ENCODE results near the gene KCNQ1OT1.

The KCNQ1OT1 gene

GRCh38 chr11:2685566-2686359, 14.0 kb downstream of the KCNQ1OT1 start:
- DNase-seq, result no peak

DNA sequence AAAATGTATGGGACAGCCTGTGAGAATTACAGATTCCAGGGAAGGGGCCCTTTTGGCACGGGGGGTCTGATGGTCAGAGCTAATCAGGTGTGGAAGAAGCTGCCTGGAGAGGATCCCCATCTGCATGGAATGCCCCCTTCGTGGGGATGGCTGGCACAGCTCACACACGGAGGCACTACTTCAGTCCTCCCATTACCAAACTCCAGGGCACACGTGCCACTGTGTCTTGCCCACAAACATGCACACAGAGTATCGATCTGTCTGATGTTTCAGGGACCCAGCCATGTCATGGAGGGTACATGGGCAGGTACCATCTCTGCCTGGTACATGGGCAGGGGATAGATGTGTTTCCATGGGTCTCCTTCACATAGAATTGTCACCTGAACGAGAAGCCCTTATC, 14.7 kb downstream of the KCNQ1OT1 start:
- DNase-seq, result no peak

DNA sequence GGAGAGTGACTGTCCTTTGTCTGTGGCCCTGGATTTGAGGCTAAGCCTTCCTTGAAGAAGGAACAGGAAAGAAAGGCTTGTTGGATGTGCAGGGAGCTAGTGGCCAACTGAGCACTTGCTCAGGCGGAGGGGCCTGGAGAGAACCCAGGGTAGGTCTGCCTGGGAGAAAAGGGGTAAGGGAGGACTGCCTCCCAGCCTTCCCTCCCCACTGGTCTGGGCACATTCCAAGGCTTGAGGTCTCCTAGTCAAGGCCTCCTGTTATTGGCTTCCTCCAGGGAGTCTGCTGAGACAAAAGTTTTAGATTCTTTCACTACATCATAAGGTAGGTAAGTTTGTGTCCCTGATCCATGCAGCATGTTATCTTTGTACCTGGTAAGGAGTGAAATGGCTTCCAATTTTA, 15.2 kb downstream of the KCNQ1OT1 start:
- DNase-seq, result no peak

GRCh38 chr11:2683806-2684205, 16.0 kb downstream of the KCNQ1OT1 start:
- DNase-seq, result no peak

DNA sequence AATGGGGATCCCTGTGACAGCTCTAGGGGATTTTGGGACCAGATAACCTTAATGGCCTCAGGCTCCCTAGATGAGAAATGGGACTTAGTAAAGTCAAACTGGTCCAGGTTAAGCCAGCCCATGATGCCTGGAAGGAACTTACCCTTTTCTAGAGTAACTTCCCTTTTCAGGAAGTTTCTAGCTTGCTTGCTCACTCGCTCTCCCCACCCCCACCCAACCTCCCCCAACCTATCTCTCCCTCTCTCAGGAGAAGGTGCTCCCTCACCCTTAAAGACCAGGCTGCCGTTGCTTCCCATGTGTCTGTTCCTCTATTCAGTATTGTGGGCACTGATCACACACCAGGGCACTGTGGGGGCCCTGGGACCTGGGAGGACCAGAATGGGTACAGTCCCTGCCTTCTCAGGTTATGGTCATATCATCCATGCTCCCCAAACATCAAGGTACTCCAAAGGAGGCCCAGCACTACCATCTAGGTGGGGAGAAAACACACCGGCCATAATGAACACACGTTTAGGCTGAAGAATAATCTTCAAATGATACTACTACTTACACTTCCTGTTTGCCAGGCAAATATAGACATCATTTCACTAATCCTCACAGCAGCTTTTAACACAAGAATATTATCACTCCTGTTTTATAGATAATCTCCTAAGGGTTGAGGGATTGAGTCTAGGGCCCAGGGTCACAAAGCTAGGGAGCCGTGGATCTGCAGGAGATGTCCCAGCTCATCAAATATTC, 18.2 kb downstream of the KCNQ1OT1 start:
- no peak for DNase-seq

GRCh38 chr11:2679011-2679676, 20.6 kb downstream of the KCNQ1OT1 start:
- DNase-seq, result no peak

DNA sequence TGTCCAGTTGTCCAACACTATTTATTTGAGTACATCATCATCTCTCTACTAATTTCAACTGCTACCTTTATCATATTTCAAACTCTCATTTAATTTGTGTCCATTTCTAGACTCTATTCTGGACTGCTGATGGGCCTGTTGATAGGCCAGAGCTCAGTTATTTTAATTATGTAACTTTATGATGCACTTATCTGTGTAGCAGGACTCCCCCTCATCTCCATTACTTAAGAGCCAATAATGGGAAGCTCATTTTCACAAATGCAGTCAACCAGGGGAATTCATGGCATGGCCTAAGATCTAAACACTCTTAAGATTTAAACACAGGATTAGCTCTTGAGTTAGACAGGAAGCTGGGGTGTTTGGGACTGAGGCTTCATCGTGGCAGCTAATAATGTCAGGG, 21.4 kb downstream of the KCNQ1OT1 start:
- no peak for DNase-seq

DNA sequence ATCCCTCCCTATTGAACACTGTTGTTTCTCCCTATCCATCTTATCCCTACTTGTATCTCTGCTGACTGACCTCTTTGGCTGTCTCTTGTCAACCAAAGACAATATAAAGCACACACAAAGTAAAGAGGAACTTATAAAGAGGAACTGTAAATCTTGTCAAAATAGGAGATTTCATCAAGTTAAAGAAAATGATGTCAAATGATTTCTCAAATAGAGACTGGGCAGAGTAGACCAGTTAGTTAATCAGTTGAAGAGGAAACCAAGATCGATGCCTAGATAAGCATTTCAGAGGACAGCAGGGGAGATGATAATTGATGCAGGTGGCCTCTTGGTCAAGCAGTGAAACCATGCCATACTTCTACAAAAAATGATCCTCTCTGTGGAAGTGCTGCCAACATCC, 22.7 kb downstream of the KCNQ1OT1 start:
- DNase-seq, result no peak

- DNase-seq, result no peak
Measured at GRCh38 chr11:2675540-2675939, 24.3 kb downstream of the KCNQ1OT1 start.

DNA sequence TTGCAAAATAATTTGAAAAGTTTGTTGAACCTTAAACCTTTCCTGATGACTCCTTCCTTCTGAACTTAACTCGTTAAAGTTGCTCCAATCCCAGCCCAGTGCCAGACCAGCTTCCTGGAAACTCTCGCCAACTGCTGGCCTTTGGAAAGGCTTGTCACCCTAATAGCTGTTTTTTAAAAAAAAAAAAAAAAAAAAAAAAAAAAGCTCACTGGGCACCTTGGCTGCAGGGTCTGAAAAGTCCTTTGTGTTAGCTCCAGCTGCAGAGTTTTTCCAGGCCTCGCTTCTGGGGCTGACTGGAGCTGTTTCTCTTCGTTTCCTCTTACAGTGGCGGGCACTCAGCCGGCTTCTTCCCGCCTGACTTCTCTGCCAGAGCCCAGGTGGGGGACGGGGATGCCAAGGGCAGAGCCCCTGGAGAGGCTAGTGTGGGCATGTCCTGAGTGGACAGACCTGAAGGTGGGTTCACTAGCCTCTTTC, 25.1 kb downstream of the KCNQ1OT1 start:
- no peak for DNase-seq

GRCh38 chr11:2673871-2674471, 25.8 kb downstream of the KCNQ1OT1 start:
- no peak for DNase-seq

GRCh38 chr11:2673250-2673610, 26.6 kb downstream of the KCNQ1OT1 start:
- no peak for DNase-seq

DNA sequence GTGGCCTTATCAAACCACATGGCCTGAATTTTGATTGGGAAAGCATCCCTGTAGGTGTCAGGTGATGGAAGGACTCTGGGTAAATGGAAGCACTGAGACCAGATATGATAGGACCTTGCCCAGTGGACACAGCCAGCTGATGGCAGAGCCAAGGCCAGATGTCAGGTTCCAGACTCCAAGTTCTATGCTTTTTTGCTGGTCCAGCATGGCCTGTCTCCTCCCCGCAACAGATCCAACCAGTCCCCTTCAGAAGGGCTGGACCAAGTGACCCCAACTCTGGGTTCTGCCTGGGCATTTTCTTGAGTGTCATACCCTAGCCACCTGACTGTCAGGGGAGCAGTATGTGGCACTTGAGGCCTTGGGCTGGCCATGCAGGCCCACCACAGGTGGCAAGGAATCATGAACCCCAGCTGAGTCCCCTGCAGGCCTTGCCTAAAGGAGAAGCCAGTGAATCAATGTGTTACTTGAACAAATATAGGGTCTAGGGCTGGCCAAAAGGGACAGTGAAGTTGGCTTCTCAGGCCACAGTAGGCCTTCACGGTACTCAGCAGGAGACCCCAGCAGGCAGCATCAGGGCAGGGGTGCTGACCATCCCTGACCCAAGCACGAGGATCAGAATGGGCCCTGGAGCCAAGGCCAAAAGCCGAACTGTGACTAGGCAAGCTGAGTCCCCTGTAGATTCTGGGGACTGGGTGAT, 27.1 kb downstream of the KCNQ1OT1 start:
- no peak for DNase-seq

DNA sequence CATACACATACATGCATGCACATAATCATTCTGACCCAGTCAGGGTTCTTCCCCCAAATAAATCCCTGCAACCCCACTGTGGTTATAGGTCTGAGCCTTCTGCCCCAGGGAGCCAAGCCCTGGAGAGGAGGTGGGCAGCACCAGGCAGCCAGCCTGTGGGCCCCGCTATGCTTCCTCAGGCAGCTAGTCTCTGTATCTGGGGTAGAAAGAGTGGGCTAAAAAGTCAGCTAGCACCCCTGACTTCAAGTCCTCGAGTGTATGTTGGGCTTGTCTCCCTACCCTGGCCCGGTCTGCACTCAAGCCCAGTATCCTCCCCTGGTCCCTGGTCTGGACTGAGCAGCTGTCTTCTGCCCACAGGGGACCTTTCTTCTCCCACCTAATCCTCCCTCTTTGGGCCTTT, 28.0 kb downstream of the KCNQ1OT1 start:
- no peak for DNase-seq

- no peak for DNase-seq
Measured at GRCh38 chr11:2670541-2671100, 29.2 kb downstream of the KCNQ1OT1 start.

DNA sequence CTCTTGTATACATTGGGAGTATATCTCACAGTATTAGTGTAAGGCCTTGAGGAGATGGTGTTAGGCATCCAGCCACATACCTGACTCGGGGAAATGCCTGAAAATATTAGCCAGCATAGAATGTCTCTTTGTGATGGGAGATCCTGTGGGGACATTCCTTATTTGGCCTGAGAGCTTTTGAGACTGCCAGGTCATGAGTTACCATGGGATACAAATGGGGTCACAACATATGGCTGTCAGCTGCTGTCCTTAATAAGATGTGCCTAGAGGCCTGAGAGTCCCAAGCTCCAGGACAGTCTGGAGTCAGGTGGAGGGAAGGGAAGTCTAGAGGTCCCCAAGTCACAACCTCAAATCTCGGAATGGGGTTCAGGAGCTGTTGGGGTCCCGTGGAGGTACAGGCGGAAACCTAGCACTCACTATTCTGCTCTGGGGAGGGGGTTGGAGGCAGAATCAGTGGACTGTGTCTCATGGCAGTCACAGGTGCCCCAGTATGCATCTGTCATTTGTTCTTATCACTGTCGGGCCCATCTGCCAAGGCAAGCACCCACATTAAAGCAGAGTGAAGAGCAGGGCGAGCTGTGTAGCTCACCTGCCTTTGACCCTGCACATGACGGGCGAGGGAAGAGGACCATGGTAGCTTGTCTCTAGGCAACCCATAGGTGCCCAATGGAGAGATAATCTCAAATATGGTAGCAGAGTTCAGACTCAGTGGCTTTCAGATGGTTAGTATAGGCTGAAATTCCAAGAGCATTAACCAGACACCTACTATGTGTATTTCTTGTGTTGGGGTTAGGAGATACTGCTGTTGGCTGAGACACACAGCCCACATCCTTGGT, 29.9 kb downstream of the KCNQ1OT1 start:
- DNase-seq, result no peak

GRCh38 chr11:2668876-2669275, 30.9 kb downstream of the KCNQ1OT1 start:
- DNase-seq, result no peak

GRCh38 chr11:2667940-2668339, 31.9 kb downstream of the KCNQ1OT1 start:
- DNase-seq, result no peak

DNA sequence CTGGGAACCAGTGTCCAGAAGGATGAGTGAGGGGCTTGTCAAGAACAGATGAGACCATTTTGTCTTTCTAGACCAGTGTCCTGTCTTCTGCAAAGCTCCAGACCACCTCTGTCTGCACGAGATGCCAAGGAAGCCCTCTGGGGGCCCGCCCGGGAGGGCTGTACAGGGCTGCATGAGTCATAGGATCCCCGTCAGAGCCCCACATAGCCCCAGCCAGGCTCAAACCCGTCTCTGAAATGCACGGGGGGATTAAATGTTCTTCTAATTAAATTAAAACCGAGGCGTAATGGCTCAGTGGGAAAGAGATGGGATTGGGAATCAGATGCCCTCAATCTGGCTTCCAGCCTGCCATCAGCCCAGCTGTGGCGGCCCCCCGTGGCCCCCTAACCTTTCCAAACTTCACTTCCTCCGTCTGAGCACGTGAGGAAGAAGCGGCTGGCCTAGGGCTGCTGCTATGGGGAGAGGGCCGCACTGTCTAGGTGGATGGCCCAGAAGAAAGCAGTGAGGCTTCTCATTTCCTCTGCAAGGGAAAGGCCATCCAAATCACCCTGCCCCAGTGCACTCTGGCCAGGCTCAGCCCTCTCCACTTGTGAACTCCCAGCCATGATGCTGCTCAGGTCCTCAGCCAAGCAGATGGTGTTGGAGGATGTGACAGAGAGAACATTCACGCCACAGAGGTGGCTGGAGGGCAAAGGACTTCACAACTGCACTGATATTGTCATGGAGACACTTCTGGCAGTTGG, 32.8 kb downstream of the KCNQ1OT1 start:
- no peak for DNase-seq

DNA sequence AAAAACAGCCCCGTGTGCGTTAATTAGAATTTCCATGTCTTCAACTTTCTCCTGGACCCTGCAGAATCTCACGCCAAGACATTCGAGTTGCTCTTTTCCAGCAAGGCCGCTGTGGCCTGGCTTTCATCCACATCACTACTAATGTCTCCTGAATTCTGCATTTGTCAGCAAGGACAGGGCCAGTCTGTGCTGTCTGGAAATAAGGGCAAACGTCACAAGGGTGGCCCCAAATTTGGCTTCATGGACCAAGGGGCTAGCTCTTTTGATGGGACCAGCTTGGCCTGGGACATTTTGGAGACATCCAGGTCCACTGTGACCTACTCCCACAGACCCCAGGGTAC, 33.4 kb downstream of the KCNQ1OT1 start:
- DNase-seq, result no peak

All from RPMI8226 (cell line).